Keratinocyte (primary cell): Measurements from ENCODE around the gene COL25A1. TPM values are rescaled to one million over a fixed set of nuclear protein-coding genes. Genes with fewer than 3 reads are reported as not detected.

ENCODE experiments used
- DNase-seq: peaks from one replicate; pipeline ENCODE4 v3.0.0-alpha.2; 2011; ENCODE audit warnings: low read depth, missing footprints, low spot score
- FAIRE-seq: peaks from 2 replicates; lab custom pipeline; 2011; peaks lifted over from hg19 to GRCh38; lab: Jason Lieb, UNC
- H2AFZ ChIP-seq: 2 replicates; pipeline ENCODE4 v1.6.0; 2012; ENCODE audit warnings: low read length, control low read depth, inconsistent platforms; ENCODE audit not compliant: control insufficient read depth
- H3K27ac ChIP-seq: 2 replicates; pipeline ENCODE4 v1.5.1; 2011; ENCODE audit warnings: low read length; ENCODE audit not compliant: control insufficient read depth, insufficient read depth
- H3K27me3 ChIP-seq: 3 replicates; pipeline ENCODE4 v1.6.0; 2011; ENCODE audit warnings: low read length; ENCODE audit not compliant: control insufficient read depth, insufficient read depth; ENCODE audit errors: extremely low read depth
- H3K36me3 ChIP-seq, 2 experiments: 2 replicates in 1 of 2; 3 replicates in 1 of 2; pipeline ENCODE4 v1.5.1; 2011; ENCODE audit warnings: low read length in 2 of 2, mild to moderate bottlenecking in 1 of 2; ENCODE audit not compliant: control insufficient read depth in 2 of 2, insufficient read depth in 2 of 2; ENCODE audit errors: extremely low read depth in 1 of 2
- H3K4me1 ChIP-seq: 3 replicates; pipeline ENCODE4 v1.5.1; 2011; ENCODE audit warnings: low read length; ENCODE audit not compliant: control insufficient read depth, insufficient read depth; ENCODE audit errors: extremely low read depth
- H3K4me2 ChIP-seq: 3 replicates; pipeline ENCODE4 v1.6.0; 2011; ENCODE audit warnings: low read depth, low read length; ENCODE audit not compliant: control insufficient read depth, insufficient read depth; ENCODE audit errors: extremely low read depth
- H3K4me3 ChIP-seq, 3 experiments: fragments of 200-600 bp in 1 of 3; sonication (generic) in 1 of 3; 2 replicates in 2 of 3; 3 replicates in 1 of 3; pipeline ENCODE4 v1.5.1; 2011 to 2016; ENCODE audit warnings: low read length in 3 of 3, mild to moderate bottlenecking in 3 of 3, control low read depth in 2 of 3, inconsistent platforms in 1 of 3, low read depth in 1 of 3, mixed read lengths in 1 of 3, mixed run types in 1 of 3, moderate library complexity in 1 of 3; ENCODE audit not compliant: control insufficient read depth in 2 of 3, insufficient read depth in 2 of 3; ENCODE audit errors: extremely low read depth in 1 of 3
- H3K79me2 ChIP-seq: 2 replicates; pipeline ENCODE4 v1.6.0; 2012; ENCODE audit warnings: low read length; ENCODE audit not compliant: control insufficient read depth, insufficient read depth
- H3K9ac ChIP-seq: 3 replicates; pipeline ENCODE4 v1.6.0; 2011; ENCODE audit warnings: low read length; ENCODE audit not compliant: control insufficient read depth, insufficient read depth; ENCODE audit errors: extremely low read depth
- H3K9me1 ChIP-seq: 3 replicates; pipeline ENCODE4 v1.6.0; 2011; ENCODE audit warnings: low read length; ENCODE audit not compliant: control insufficient read depth, insufficient read depth; ENCODE audit errors: extremely low read depth
- H3K9me3 ChIP-seq: 2 replicates; pipeline ENCODE4 v1.5.1; 2012; ENCODE audit warnings: low read depth, low read length; ENCODE audit not compliant: control insufficient read depth
- H4K20me1 ChIP-seq: 3 replicates; pipeline ENCODE4 v1.6.0; 2011; ENCODE audit warnings: low read length; ENCODE audit not compliant: control insufficient read depth, insufficient read depth; ENCODE audit errors: extremely low read depth
- EZH2 ChIP-seq: IDR thresholded peaks from one replicate; pipeline ENCODE4 v1.6.1; 2012; ENCODE audit warnings: inconsistent platforms, mild to moderate bottlenecking, low read length, moderate library complexity
- dilution Hi-C: fragments of 300-500 bp; cut with MboI; formaldehyde crosslinking; loops from one replicate; pipeline ENCODE4 v1.7.0; 2020; ENCODE audit warnings: low sequenced_read_pairs; ENCODE audit not compliant: extremely low pct_ligation_motif_present
- polyA plus RNA-seq, 5 experiments: library from polyadenylated mRNA; depleted of rRNA in 3 of 5; stranded (reverse) in 3 of 5; stranded (forward) in 1 of 5; unstranded in 1 of 5; fragments of >200 nt; gene quantifications; 1 replicate in 1 of 5; 2 replicates in 3 of 5; 3 replicates in 1 of 5; pipeline versions ENCODE4 v1.2.1 to v1.2.3, GENCODE V29; 2011 to 2012; ENCODE audit warnings: missing spikeins in 2 of 5, low read depth in 1 of 5, low replicate concordance in 1 of 5
- TF ChIP-seq, protein P1 (sequence below), 3 experiments: IDR thresholded peaks in 1 of 3; conservative IDR thresholded peaks in 1 of 3; optimal IDR thresholded peaks in 1 of 3; 2 replicates in 2 of 3; 3 replicates in 1 of 3; pipeline versions ENCODE3 to v1.5.1; 2011; ENCODE audit warnings: low read length in 3 of 3, mild to moderate bottlenecking in 3 of 3, moderate library complexity in 2 of 3, control low read depth in 1 of 3, inconsistent platforms in 1 of 3; ENCODE audit not compliant: insufficient read depth in 2 of 3; ENCODE audit errors: extremely low read depth in 1 of 3

COL25A1 gene
- polyA plus RNA-seq, 1 donor (not counting 4 experiments of a cell fraction or from before 2014, with no cell fraction given): not detected

DNA sequence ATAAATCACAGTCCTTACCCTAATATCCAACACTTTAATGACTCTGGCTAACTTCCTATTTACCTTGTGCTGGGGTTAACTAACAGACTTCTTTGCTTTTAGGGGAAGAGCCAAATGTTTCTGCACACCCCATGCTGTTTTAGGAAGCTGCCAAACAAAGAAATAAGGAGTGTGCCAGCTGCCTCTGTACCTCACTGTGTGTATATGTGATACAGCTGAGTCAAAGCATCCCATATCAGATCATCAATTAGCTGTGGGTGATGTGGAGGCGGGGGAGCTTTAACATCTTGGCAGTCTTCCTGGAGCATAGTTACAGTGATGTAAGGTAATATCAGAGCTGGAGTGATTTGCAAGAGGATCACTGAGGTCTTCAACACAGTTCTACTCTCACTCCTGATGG is 95.4 kb downstream of the COL25A1 start:
- Histone ChIP-seq H3K9me1 (no peaks in the 10 kb centered on the region), H2AFZ (no peak overlapping the region), H3K4me3 (no peak overlapping the region), H3K79me2 (no peaks in the 10 kb centered on the region), H3K9me3 (no peaks in the 10 kb centered on the region), H3K27ac (no peak overlapping the region), H3K9ac (no peak overlapping the region), H3K36me3 (no peaks in the 10 kb centered on the region), H3K27me3 (no peaks in the 10 kb centered on the region), H3K4me2 (no peak overlapping the region), H3K4me1 (no peaks in the 10 kb centered on the region), H4K20me1 (no peaks in the 10 kb centered on the region)
- dilution Hi-C loops: no loop called here
- TF ChIP-seq EZH2: no peak
- TF ChIP-seq, protein P1, sequence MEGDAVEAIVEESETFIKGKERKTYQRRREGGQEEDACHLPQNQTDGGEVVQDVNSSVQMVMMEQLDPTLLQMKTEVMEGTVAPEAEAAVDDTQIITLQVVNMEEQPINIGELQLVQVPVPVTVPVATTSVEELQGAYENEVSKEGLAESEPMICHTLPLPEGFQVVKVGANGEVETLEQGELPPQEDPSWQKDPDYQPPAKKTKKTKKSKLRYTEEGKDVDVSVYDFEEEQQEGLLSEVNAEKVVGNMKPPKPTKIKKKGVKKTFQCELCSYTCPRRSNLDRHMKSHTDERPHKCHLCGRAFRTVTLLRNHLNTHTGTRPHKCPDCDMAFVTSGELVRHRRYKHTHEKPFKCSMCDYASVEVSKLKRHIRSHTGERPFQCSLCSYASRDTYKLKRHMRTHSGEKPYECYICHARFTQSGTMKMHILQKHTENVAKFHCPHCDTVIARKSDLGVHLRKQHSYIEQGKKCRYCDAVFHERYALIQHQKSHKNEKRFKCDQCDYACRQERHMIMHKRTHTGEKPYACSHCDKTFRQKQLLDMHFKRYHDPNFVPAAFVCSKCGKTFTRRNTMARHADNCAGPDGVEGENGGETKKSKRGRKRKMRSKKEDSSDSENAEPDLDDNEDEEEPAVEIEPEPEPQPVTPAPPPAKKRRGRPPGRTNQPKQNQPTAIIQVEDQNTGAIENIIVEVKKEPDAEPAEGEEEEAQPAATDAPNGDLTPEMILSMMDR (optimal IDR thresholded peaks at IDR 0.05 in 1 of 3, IDR thresholded peaks at IDR 0.05 in 1 of 3, conservative IDR thresholded peaks at IDR 0.05 in 1 of 3; ENCODE audit: extremely low read depth in 1 of 3, insufficient read depth in 2 of 3, low read length in 3 of 3): no peak
- DNase-seq: no peak
- FAIRE-seq: no peak

DNA sequence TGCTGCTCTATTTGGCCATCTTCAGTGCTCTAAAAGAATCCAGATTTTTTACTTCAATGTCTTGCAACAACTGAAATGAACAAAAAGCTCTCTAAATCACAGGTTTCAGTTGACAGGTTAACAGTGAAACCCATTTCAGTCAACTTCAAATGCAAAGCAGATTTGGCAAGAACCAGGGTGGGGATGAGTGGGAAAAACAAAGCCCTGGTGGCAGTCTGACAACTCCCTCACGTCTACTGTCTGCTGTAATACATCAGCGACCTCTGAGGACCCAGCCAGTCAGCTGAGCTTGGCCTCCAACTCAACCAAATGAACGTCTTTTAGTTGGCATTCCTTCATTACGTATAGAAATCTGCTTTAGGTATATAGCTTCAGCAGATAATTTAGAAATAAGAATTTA is 95.8 kb downstream of the COL25A1 start:
- TF ChIP-seq, protein P1 (optimal IDR thresholded peaks at IDR 0.05 in 1 of 3, IDR thresholded peaks at IDR 0.05 in 1 of 3, conservative IDR thresholded peaks at IDR 0.05 in 1 of 3; ENCODE audit: extremely low read depth in 1 of 3, insufficient read depth in 2 of 3, low read length in 3 of 3): no peak
- no peak for TF ChIP-seq EZH2
- Histone ChIP-seq H3K27ac (no peak overlapping the region), H3K9me1 (no peaks in the 10 kb centered on the region), H3K4me2 (no peak overlapping the region), H2AFZ (no peak overlapping the region), H3K27me3 (no peaks in the 10 kb centered on the region), H3K9ac (no peak overlapping the region), H4K20me1 (no peaks in the 10 kb centered on the region), H3K4me1 (no peaks in the 10 kb centered on the region), H3K36me3 (no peaks in the 10 kb centered on the region), H3K79me2 (no peaks in the 10 kb centered on the region), H3K4me3 (no peak overlapping the region), H3K9me3 (no peaks in the 10 kb centered on the region)
- DNase-seq (no peak), FAIRE-seq (no peak)
- dilution Hi-C loops: no loop called here
